Measurements from ENCODE around the gene DUSP12. TPM values are rescaled to one million over a fixed set of nuclear protein-coding genes. Genes with fewer than 3 reads are reported as not detected.

DUSP12 gene
- polyA plus RNA-seq, 1 of the 3 experiments (the other 2 are of a cell fraction) = 41.7 TPM

GRCh38 chr1:161705537-161705936 is 44.0 kb upstream of the DUSP12 start:
- TF ChIP-seq MEF2A (IDR thresholded peaks at IDR 0.05; ENCODE audit: borderline replicate concordance, low read depth) = no peak
- no peak for TF ChIP-seq GATA2 (CRISPR knock-in tag; IDR thresholded peaks at IDR 0.05)
- TF ChIP-seq FOXM1 (IDR thresholded peaks at IDR 0.05; ENCODE audit: low read depth) = no peak
- TF ChIP-seq TEAD4 (IDR thresholded peaks at IDR 0.05; ENCODE audit: borderline replicate concordance, insufficient read depth) = no peak
- no peak for TF ChIP-seq RCOR1 (IDR thresholded peaks at IDR 0.05; ENCODE audit: low read length)
- TF ChIP-seq IRF3 (IDR thresholded peaks at IDR 0.05; ENCODE audit: low read depth, low read length) = no peak
- TF ChIP-seq POLR2AphosphoS5 (IDR thresholded peaks at IDR 0.05; ENCODE audit: low read depth, low read length) = no peak
- TF ChIP-seq SIN3A (IDR thresholded peaks at IDR 0.05; ENCODE audit: borderline replicate concordance, low read depth, low read length) = no peak
- no peak for TF ChIP-seq TCF12 (IDR thresholded peaks at IDR 0.05)
- no peak for DNase-seq
- Histone ChIP-seq H3K27me3 (ENCODE audit: insufficient read depth) (no peaks in the 10 kb centered on the region; the same call in 1 of the 2 replicates), H3K36me3 (replicated peaks in 1 of 2; ENCODE audit: control insufficient read depth in 1 of 2, insufficient read depth in 2 of 2, low read length in 1 of 2) (no peaks in the 10 kb centered on the region), H3F3A (replicated peaks; ENCODE audit: insufficient read depth) (peaks cover 21% of the 10 kb centered on the region), H3K9ac (no peak overlapping the region), H3K79me2 (ENCODE audit: insufficient read depth) (no peaks in the 10 kb centered on the region), H4K20me1 (ENCODE audit: insufficient read depth) (no peaks in the 10 kb centered on the region), H3K9me3 (no peaks in the 10 kb centered on the region), H3K9me2 (no peaks in the 10 kb centered on the region), H2AFZ (ENCODE audit: low read depth) (no peak overlapping the region), H3K27ac (ENCODE audit: low read depth in 2 of 2, low read length in 1 of 2) (peak overlapping the region in 1 of 2 experiments; percentile 95; a peak in 2 of 4 replicates), H3K4me2 (no peak overlapping the region), H3K4me1 (ENCODE audit: control insufficient read depth in 1 of 2, insufficient read depth in 2 of 2, low read depth in 1 of 2, low read length in 1 of 2) (peaks cover 0 to 4% of the 10 kb centered on the region in 2 experiments; a peak in 1 of 4 replicates), H3K4me3 (ENCODE audit: low read depth in 2 of 2, low read length in 1 of 2) (no peak overlapping the region)
- ChIA-PET POLR2A (no interaction called here), CTCF (no interaction called here)
- WGBS (ENCODE audit: low lambda C conversion rate) = 55% methylated on average over 4 of the region's 4 CpGs

DNA sequence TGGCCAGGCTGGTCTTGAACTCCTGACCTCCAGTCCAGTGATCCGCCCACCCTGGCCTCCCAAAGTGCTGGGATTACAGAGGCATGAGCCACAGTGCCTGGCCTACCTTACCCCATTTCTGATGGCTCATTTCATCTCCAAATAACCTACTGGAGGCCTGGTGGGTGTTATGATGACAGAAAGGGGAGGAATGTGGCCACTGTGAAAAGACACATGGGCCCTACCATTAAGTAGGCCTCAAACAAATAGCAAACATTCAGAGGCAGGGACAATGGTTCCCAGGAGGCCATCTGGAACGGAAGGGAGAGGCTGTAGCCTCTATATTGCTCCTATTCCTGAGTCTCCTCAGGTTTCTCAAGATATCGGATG is 43.5 kb upstream of the DUSP12 start:
- ChIA-PET CTCF (no interaction called here), POLR2A (no interaction called here)
- DNase-seq = no peak
- Histone ChIP-seq H3K27ac (ENCODE audit: low read depth in 2 of 2, low read length in 1 of 2) (peak overlapping the region in 1 of 2 experiments; percentile 95; a peak in 2 of 4 replicates), H3K9me3 (no peaks in the 10 kb centered on the region), H3K27me3 (ENCODE audit: insufficient read depth) (no peaks in the 10 kb centered on the region; the same call in 1 of the 2 replicates), H3K4me1 (ENCODE audit: control insufficient read depth in 1 of 2, insufficient read depth in 2 of 2, low read depth in 1 of 2, low read length in 1 of 2) (peaks cover 0 to 4% of the 10 kb centered on the region in 2 experiments; a peak in 1 of 4 replicates), H3F3A (replicated peaks; ENCODE audit: insufficient read depth) (peaks cover 21% of the 10 kb centered on the region), H3K4me2 (peak overlapping the region; percentile 66; the same call in 1 of the 2 replicates), H3K9ac (peak overlapping the region; percentile 48; the same call in 1 of the 2 replicates), H3K79me2 (ENCODE audit: insufficient read depth) (no peaks in the 10 kb centered on the region), H4K20me1 (ENCODE audit: insufficient read depth) (no peaks in the 10 kb centered on the region), H2AFZ (ENCODE audit: low read depth) (peak overlapping the region; percentile 78), H3K9me2 (no peaks in the 10 kb centered on the region), H3K36me3 (replicated peaks in 1 of 2; ENCODE audit: control insufficient read depth in 1 of 2, insufficient read depth in 2 of 2, low read length in 1 of 2) (no peaks in the 10 kb centered on the region), H3K4me3 (ENCODE audit: low read depth in 2 of 2, low read length in 1 of 2) (no peak overlapping the region)
- TF ChIP-seq FOXJ3 (CRISPR knock-in tag; IDR thresholded peaks at IDR 0.05) = no peak
- TF ChIP-seq SMC3 (IDR thresholded peaks at IDR 0.05; ENCODE audit: low read depth, low read length) = no peak
- TF ChIP-seq CHD2 (IDR thresholded peaks at IDR 0.05; ENCODE audit: low read length, partially characterized antibody) = no peak
- TF ChIP-seq EP300 (IDR thresholded peaks at IDR 0.05; ENCODE audit: borderline replicate concordance in 1 of 2, low read depth in 1 of 2, low read length in 1 of 2) = no peak
- TF ChIP-seq FOSL2 (IDR thresholded peaks at IDR 0.05; ENCODE audit: borderline replicate concordance, low read depth) = no peak
- no peak for TF ChIP-seq GATA2 (CRISPR knock-in tag; IDR thresholded peaks at IDR 0.05)
- no peak for TF ChIP-seq CTCF (IDR thresholded peaks at IDR 0.05)
- TF ChIP-seq TCF12 (IDR thresholded peaks at IDR 0.05) = no peak
- TF ChIP-seq IRF3 (IDR thresholded peaks at IDR 0.05; ENCODE audit: low read depth, low read length) = no peak
- TF ChIP-seq EZH2phosphoT487 (IDR thresholded peaks at IDR 0.05; ENCODE audit: borderline replicate concordance, low read depth) = no peak
- TF ChIP-seq, protein P1, sequence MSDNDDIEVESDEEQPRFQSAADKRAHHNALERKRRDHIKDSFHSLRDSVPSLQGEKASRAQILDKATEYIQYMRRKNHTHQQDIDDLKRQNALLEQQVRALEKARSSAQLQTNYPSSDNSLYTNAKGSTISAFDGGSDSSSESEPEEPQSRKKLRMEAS (IDR thresholded peaks at IDR 0.05; ENCODE audit: low read depth) = no peak
- no peak for TF ChIP-seq TEAD4 (IDR thresholded peaks at IDR 0.05; ENCODE audit: borderline replicate concordance, insufficient read depth)
- no peak for TF ChIP-seq NRF1 (IDR thresholded peaks at IDR 0.05; ENCODE audit: low read depth, low read length)
- no peak for TF ChIP-seq RXRA (IDR thresholded peaks at IDR 0.05; ENCODE audit: borderline replicate concordance, low read depth)
- 70% methylated on average over 3 of the region's 3 CpGs for WGBS (ENCODE audit: low lambda C conversion rate)

Data from SK-N-SH (cell line).